Activated CD8-positive, alpha-beta memory T cell treated with anti-CD3 and anti-CD28 coated beads for 36 hours (primary cell): ENCODE results near the gene HAUS7. TPM values are rescaled to one million over a fixed set of nuclear protein-coding genes. Genes with fewer than 3 reads are reported as not detected.

ENCODE experiments used
- CTCF ChIA-PET: fragments of 350-600 bp; sonication (Branson Sonifier 250); formaldehyde crosslinking; loops from one replicate; lab custom pipeline; 2021; ENCODE audit warnings: antibody characterized with exemption; lab: Charles Lee
- POLR2A ChIA-PET: fragments of 350-600 bp; sonication (Branson Sonifier 250); formaldehyde crosslinking; loops from one replicate; lab custom pipeline; 2021; ENCODE audit warnings: antibody characterized with exemption; lab: Charles Lee
- total RNA-seq, 2 experiments: library from RNA; stranded (reverse); gene quantifications; one replicate each; pipeline ENCODE4 v1.2.3, GENCODE V29; 2021

The HAUS7 gene
- total RNA-seq, result 10 to 100 TPM; 69.2 to 72.2 TPM

DNA sequence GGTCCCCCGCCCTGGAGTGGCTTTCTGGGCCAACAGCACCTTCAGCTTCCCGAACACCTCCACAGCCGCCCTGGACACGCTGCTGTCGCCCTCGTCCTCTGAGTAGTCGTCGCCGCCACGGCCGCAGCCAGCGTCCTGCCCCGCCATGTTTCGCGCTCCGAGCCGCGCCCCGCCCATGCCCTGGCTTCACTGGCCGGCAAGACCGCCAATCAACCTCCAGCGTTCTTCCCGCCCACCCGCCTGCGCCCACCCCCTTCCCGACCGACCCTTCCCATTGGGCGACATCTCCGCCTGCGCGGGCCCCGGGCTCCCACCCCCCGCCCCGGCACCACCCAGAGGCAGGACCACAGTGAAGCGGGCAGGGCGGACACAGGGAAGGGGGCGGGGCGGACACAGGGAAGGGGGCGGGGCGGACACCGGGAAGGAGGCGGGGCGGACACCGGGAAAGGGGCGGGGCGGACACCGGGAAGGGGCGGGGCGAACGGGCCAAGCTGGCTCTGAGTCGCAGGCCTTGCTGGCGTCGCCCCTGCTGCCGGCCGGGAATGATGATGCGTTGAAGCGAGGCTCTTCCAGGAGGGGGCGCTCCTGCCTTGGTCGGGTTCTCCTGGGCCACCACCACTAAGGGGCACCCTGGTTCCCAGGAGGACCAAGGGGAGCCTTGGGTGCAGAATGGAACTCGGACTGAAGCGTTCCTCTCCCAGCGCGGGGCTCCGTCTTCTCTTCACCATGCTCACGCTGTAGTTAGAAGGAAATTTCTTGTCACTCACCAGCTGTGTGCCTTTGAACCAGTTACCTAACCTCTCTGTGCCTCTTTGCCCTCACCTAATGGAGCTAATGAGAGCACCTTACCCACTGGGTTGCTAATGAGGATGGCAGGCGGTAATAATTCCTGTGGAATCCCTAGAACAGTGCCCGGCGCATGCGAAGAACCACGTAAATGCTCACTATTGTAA, at the start of gene HAUS7:
Gene HAUS7, minus strand, starts transcription at position 166 of the 953 bp plus-strand sequence. Its CDS starts 19 bp downstream, at position 147.
- POLR2A ChIA-PET, result no interaction called here
- CTCF ChIA-PET, result interaction anchor here (0.7 to 3.4 kb wide), 4 partner anchors 10 to 130 kb away, joined by 3 to 22 read pairs (median 3); no protein-coding TSS in a partner anchor

DNA sequence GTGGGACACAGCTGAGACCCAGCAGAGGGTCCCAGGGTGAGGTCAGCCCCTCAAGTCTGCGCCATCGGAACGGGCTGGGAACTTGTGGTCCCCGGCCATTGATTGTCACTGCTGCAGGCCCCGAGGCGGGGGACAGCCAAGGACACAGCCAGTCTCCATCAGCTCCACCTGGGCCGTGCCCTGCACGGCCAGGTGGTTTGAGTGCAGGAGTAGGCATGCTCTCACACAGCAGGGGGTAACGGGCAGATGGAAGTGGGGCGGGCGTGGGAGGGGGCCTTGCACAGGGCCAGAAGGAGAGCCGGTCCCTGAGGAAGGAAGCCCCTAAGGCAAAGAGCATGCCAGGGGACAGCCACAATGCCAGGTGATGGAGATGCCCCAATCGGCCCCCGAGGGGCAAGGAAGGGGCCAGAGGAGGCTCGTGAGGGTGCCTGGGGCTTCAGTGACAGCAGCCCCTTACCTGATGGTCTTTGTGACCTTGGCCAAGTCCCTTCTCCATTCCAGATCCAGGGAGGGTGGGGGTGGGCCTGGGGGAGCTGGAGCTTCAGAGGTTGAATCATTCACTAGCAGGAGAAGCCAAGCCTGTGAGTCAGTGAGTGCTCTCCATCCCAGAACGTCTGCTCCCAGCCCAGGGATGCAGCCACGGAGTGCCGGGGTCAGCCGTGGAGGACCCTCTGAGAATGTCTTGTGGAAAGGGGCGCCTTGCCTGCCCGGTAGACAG, 49.4 kb upstream of the HAUS7 start:
- POLR2A ChIA-PET, result no interaction called here
- CTCF ChIA-PET, result no interaction called here

DNA sequence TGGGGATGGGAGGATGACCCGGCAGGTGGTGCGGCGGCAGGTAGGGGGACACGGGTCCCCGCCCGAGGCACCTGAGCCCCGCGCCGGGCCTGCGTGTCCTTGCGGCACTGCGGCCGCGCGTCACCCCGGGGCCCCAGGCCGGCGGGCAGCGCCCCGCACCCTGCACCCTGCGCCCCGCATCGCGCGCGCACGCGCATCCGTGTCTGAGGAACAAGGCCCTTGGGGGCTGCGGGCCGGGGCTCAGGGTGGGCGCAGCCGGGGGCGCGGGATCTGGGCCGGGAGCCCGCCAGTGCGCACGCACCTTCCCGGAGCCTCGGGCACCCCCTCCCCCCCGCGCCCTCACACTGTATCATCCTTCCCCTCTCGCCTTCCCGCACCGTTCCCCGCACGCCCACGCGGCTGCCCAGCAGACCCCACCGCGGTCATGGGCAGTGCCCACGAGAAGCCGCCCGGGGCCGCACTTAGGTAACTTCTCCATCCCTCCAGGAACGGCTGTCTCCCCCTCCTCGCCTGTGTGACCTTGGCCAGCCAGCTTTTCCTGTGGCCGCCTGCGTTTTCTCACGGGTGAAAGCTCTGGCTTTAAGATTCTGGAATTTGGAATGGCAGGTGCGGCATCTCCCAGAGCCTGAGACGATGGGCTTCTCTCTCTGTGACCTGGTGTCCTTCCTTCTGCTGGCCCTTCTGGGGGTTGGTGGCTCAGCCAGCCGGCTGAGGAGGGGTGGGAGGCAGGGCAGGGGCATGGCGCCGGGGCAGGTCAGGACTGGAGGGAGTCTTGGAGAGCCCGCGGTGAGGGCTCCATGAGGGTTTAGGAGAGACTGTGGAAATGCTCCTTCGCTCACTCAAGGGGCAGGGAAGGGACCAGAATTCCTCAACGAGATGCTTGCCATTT, 47.8 kb upstream of the HAUS7 start:
- ChIA-PET CTCF (no interaction called here), POLR2A (no interaction called here)

- ChIA-PET CTCF (no interaction called here), POLR2A (no interaction called here)
Observed at GRCh38 chrX:153517423-153517822, 47.0 kb upstream of the HAUS7 start, which contains the start of gene ATP2B3. Gene ATP2B3 (plus strand): TSS chrX:153517642. CDS start chrX:153536248, 18,606 bp downstream.

- CTCF ChIA-PET, result interaction anchor here (1.6 kb wide), 1 partner anchor 9 kb away, joined by 7 read pairs; no protein-coding TSS in a partner anchor
- POLR2A ChIA-PET, result no interaction called here
Observed at GRCh38 chrX:153516073-153516472, 45.7 kb upstream of the HAUS7 start.

DNA sequence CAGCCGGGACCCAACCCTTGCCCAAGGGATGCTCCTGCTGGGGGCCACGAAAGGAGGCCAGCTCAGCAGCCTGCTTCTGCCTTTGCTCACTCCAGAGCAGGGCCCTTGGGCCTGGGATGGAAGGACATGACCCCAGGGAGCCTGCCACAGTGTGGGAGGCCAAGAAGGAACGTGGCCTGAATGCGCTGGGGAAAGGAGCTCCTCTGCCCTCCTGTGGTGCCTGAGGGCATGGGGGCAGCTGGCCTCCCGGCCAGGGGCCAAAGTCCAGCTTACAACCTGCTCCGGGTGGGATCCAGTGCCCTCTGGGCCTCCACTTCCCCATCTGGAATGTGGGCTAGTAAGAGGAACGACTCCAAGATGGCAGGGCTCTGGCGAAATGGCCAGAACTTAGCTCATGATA, 45.1 kb upstream of the HAUS7 start:
- ChIA-PET POLR2A (no interaction called here), CTCF (interaction anchor here (1.6 kb wide), 1 partner anchor 9 kb away, joined by 7 read pairs; no protein-coding TSS in a partner anchor)

DNA sequence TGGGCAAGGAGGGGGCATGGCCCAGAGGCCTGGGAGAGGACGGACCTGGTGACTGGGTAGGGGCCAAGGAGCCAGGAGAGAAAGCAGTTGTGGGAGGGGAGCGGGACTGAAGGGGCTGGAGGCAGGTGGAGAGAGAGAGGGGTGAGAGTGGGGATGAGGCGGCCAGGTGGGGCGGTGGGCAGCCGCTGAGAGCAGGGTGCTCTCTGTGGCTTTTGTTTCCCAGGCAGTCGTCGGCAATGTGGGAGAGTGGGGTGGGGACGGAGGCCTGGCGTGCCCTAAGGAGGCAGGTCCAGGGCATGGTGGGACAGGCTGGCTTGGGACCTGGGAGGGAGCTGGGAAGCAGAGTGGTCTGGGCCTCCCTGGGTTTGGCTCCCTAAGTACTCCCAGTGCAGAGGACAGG, 43.9 kb upstream of the HAUS7 start:
- ChIA-PET CTCF (no interaction called here), POLR2A (no interaction called here)

- ChIA-PET POLR2A (no interaction called here), CTCF (no interaction called here)
Observed at GRCh38 chrX:153513265-153513664, 42.9 kb upstream of the HAUS7 start.

DNA sequence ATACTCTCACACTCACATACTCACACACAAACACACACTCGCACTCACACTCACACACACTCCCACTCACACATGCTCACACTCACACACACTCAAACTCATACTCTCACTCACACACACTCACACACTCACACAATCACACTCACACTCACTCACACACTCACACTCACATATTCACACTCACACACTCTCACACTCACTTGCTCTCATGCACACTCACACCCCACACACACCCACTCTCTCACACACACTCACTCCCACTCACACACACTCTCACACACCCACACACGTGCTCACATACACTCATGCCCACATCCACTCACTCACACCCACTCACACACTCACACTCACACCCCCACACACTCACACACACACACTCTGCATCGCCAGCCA, 42.1 kb upstream of the HAUS7 start:
- POLR2A ChIA-PET, result no interaction called here
- CTCF ChIA-PET, result no interaction called here

DNA sequence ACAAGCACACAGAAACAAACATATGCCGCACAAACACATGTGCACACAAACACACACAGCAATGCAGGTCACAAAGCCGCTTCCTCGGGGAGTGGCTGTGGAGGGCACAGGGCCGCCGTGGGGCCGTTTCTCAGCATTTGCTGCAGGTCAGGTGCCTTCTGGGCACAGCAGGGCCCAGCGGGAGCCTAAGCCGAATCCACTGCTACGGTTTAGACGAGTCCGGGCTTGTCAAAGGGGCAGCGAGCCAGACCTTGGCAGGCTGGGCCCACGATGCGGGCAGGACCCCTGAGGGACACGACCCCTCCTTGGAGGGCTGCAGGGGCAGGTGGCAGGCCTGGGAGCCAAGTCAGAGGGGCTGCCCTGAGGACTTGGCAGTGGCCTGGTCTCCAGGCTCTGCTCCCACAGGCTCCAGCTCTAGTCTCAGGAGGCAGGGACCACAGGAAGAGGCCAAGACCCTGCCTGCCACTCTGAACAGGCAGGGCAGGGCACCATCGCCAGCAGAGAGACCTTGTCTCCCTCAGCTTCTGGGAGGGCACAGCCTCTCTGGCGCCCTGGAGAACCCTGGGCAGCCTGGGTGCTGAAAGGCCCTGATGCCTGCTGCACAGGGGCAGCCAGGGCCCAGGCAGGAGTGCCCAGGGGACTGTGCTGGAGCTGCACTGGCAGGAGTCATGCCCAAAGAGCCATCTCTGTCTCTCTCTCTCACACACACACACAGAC, 41.6 kb upstream of the HAUS7 start:
- POLR2A ChIA-PET, result no interaction called here
- CTCF ChIA-PET, result no interaction called here

GRCh38 chrX:153510383-153510782, 40.0 kb upstream of the HAUS7 start:
- POLR2A ChIA-PET, result no interaction called here
- CTCF ChIA-PET, result no interaction called here

DNA sequence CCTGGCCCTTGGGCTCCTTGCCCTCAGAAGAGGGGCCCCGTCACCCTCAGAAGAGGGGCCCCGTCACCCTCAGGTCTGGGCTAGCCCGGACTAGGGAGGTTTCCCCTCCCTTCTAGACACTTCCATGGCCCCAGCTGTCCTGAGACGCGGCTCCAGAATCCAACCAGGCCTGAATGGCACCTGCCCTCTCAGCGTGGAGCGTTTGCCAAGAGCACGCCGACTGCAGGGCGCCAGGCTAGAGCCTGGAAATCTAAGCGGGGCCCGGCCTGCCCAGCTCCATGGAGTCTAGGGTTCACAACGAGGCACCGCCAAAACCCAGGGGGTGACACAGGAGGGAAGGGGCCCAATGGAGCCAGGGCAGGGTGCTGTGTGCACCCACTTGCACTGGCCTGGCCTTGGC, 39.2 kb upstream of the HAUS7 start:
- CTCF ChIA-PET, result no interaction called here
- POLR2A ChIA-PET, result no interaction called here

DNA sequence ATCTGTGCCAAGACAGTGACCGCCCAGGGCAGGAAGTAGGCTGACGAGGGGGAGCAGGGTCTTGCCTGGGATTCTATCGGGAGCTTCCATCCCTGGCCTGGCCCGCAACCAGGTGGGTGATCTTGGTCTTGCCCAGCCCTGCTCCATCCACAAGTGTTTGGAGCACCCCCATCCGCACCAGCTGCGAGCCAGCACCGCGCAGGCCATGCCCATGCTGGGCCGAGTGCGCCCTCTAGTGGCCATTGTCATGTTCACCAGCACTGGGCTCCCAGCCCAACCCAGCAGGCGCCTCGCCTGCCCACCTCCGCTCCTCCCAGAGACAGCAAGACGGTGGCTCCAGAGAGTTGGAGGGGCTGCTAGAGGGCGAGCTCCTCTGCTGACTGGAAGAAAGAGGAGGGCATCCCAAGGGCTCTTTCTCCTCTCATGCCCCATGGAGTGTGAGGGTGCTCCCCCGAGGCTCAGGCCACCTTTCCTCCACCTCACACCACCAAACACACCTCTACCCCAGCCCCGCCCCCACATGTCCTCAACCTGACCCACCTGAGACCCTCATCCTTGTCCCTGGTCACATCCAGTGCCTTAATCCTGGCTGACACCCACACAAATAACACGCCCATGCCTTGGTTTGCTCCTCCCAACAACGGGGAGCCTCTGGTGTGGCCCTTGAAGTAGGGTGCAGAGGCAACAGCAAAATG, 37.3 kb upstream of the HAUS7 start:
- CTCF ChIA-PET, result interaction anchor here (0.7 to 4.1 kb wide), 12 partner anchors 8 to 549 kb away, joined by 3 to 22 read pairs (median 4); partner anchors contain the start of gene HAUS7
- POLR2A ChIA-PET, result interaction anchor here (1.4 kb wide), 1 partner anchor 475 kb away, joined by 3 read pairs; no protein-coding TSS in a partner anchor

GRCh38 chrX:153505361-153505760, 35.0 kb upstream of the HAUS7 start:
- ChIA-PET POLR2A (no interaction called here), CTCF (interaction anchor here (4.1 kb wide), 1 partner anchor 33 kb away, joined by 22 read pairs; the partner anchor contains the start of gene HAUS7)

- ChIA-PET POLR2A (no interaction called here), CTCF (interaction anchor here (4.1 kb wide), 1 partner anchor 33 kb away, joined by 22 read pairs; the partner anchor contains the start of gene HAUS7)
Observed at GRCh38 chrX:153504445-153505016, 34.2 kb upstream of the HAUS7 start.

- POLR2A ChIA-PET, result no interaction called here
Observed at GRCh38 chrX:153502796-153503195, 32.4 kb upstream of the HAUS7 start.

GRCh38 chrX:153502131-153502530, 31.8 kb upstream of the HAUS7 start:
- ChIA-PET POLR2A (no interaction called here), CTCF (no interaction called here)

More at GRCh38 chrX:153502796-153503195, 32.4 kb upstream of the HAUS7 start:
- CTCF ChIA-PET, result no interaction called here
